K562 (cell line): Measurements from ENCODE around the gene FKBP15. TPM values are rescaled to one million over a fixed set of nuclear protein-coding genes. Genes with fewer than 3 reads are reported as not detected.

Experiments used
- ELF2 ChIP-seq: fragments of 250-450 bp; sonication (Bioruptor Pico); IDR thresholded peaks from 2 replicates; pipeline ENCODE4 v1.5.0; 2021; ENCODE audit warnings: mild to moderate bottlenecking
- ESRRB ChIP-seq: fragments of 250-450 bp; sonication (Bioruptor Pico); IDR thresholded peaks from 2 replicates; pipeline ENCODE4 v1.5.0; 2020; ENCODE audit warnings: mild to moderate bottlenecking, moderate library complexity, borderline replicate concordance
- GATA2 ChIP-seq: sonication (generic); formaldehyde crosslinking; IDR thresholded peaks from 2 replicates; pipeline ENCODE4 v1.4.0; 2020; ENCODE audit warnings: mild to moderate bottlenecking, missing genetic modification reagents
- GATAD2A ChIP-seq: fragments of 450-650 bp; IDR thresholded peaks from 2 replicates; pipeline ENCODE4 v1.6.1; 2017
- JUNB ChIP-seq: fragments of 450-650 bp; formaldehyde crosslinking; conservative IDR thresholded peaks from 2 replicates; pipeline ENCODE4 v1.4.0; 2020; ENCODE audit warnings: mild to moderate bottlenecking
- MCM5 ChIP-seq: fragments of 450-650 bp; IDR thresholded peaks from 2 replicates; pipeline ENCODE4 v1.6.1; 2016; ENCODE audit warnings: low read depth
- MCM7 ChIP-seq, 2 experiments: fragments of 450-650 bp; IDR thresholded peaks; 2 replicates each; pipeline ENCODE4 v1.6.1; 2016 to 2018
- NCOA1 ChIP-seq: fragments of 450-650 bp; IDR thresholded peaks from 2 replicates; pipeline ENCODE4 v1.6.1; 2016; ENCODE audit warnings: low read depth
- PURB ChIP-seq: sonication (generic); formaldehyde crosslinking; IDR thresholded peaks from 2 replicates; pipeline ENCODE4 v1.9.0; 2021; ENCODE audit warnings: low read depth, mild to moderate bottlenecking, missing genetic modification reagents
- RHOXF2B ChIP-seq: fragments of 250-450 bp; sonication (Bioruptor Pico); conservative IDR thresholded peaks from 2 replicates; pipeline ENCODE4 v1.5.1; 2021
- SP2 ChIP-seq: IDR thresholded peaks from 2 replicates; pipeline ENCODE4 v1.6.1; 2011; ENCODE audit warnings: mild to moderate bottlenecking, low read depth, low read length, moderate library complexity; ENCODE audit not compliant: poor library complexity, severe bottlenecking; ENCODE audit errors: extremely low read depth
- ZBED1 ChIP-seq: IDR thresholded peaks from 2 replicates; pipeline ENCODE4 v1.6.1; 2014
- ZMIZ1 ChIP-seq, 2 experiments: fragments of 150-350 bp in 1 of 2; IDR thresholded peaks; 2 replicates each; pipeline ENCODE4 v1.6.1; 2012 to 2016; ENCODE audit warnings: low read depth in 2 of 2, low read length in 2 of 2, mild to moderate bottlenecking in 1 of 2, moderate library complexity in 1 of 2
- ZZZ3 ChIP-seq: fragments of 450-650 bp; IDR thresholded peaks from 2 replicates; pipeline ENCODE4 v1.6.1; 2016; ENCODE audit warnings: antibody characterized with exemption, mild to moderate bottlenecking, moderate library complexity
- polyA plus RNA-seq, 8 experiments: library from polyadenylated mRNA; depleted of rRNA in 4 of 8; stranded (reverse) in 5 of 8; unstranded in 3 of 8; fragments of >200 nt; fragmentation: Nextera tagmentation in 2 of 8; fragmentation: Illumina TruSeq in 1 of 8; extraction: Ambion mirVana in 2 of 8; extraction: Trizol in 1 of 8; gene quantifications; 2 replicates each; pipeline versions ENCODE4 v1.2.1 to v1.2.3, GENCODE V29; 2011 to 2014; ENCODE audit warnings: inconsistent platforms in 1 of 8, missing spikeins in 1 of 8
- total RNA-seq, 7 experiments: library from RNA; depleted of rRNA in 6 of 7; stranded (reverse); fragments of >200 nt in 6 of 7; fragmentation: Illumina TruSeq in 2 of 7; extraction: Trizol in 2 of 7; gene quantifications; 2 replicates each; pipeline versions ENCODE4 v1.2.1 to v1.2.3, GENCODE V29; 2011 to 2021; ENCODE audit warnings: low replicate concordance in 1 of 7
- TF ChIP-seq, protein P1 (sequence below): sonication (generic); formaldehyde crosslinking; IDR thresholded peaks from 2 replicates; pipeline ENCODE4 v1.8.1; 2023; ENCODE audit warnings: missing genetic modification reagents, mild to moderate bottlenecking, borderline replicate concordance
- TF ChIP-seq, protein P2 (sequence below): fragments of 250-450 bp; sonication (Bioruptor Pico); IDR thresholded peaks from 2 replicates; pipeline ENCODE4 v1.8.0; 2021; ENCODE audit warnings: mild to moderate bottlenecking, moderate library complexity

FKBP15 gene
- total and polyA plus RNA-seq, 9 of the 15 experiments (the other 6 are each of a cell fraction or from before 2014, with no cell fraction given): 8.7 to 38.0 (median 18.9) TPM

GRCh38 chr9:113150670-113151611, 70.1 kb downstream of the FKBP15 start, which contains the start of gene SLC31A2 (continued):
- TF ChIP-seq, protein P1, sequence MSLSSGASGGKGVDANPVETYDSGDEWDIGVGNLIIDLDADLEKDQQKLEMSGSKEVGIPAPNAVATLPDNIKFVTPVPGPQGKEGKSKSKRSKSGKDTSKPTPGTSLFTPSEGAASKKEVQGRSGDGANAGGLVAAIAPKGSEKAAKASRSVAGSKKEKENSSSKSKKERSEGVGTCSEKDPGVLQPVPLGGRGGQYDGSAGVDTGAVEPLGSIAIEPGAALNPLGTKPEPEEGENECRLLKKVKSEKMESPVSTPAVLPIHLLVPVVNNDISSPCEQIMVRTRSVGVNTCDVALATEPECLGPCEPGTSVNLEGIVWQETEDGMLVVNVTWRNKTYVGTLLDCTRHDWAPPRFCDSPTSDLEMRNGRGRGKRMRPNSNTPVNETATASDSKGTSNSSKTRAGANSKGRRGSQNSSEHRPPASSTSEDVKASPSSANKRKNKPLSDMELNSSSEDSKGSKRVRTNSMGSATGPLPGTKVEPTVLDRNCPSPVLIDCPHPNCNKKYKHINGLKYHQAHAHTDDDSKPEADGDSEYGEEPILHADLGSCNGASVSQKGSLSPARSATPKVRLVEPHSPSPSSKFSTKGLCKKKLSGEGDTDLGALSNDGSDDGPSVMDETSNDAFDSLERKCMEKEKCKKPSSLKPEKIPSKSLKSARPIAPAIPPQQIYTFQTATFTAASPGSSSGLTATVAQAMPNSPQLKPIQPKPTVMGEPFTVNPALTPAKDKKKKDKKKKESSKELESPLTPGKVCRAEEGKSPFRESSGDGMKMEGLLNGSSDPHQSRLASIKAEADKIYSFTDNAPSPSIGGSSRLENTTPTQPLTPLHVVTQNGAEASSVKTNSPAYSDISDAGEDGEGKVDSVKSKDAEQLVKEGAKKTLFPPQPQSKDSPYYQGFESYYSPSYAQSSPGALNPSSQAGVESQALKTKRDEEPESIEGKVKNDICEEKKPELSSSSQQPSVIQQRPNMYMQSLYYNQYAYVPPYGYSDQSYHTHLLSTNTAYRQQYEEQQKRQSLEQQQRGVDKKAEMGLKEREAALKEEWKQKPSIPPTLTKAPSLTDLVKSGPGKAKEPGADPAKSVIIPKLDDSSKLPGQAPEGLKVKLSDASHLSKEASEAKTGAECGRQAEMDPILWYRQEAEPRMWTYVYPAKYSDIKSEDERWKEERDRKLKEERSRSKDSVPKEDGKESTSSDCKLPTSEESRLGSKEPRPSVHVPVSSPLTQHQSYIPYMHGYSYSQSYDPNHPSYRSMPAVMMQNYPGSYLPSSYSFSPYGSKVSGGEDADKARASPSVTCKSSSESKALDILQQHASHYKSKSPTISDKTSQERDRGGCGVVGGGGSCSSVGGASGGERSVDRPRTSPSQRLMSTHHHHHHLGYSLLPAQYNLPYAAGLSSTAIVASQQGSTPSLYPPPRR (CRISPR knock-in tag): no peak
- TF ChIP-seq MCM7 (IDR thresholded peaks at IDR 0.05) (no peak), RHOXF2B (CRISPR knock-in tag) (no peak), JUNB (no peak), GATAD2A (no peak), MCM5 (no peak), ESRRB (CRISPR knock-in tag) (no peak), SP2 (no peak), GATA2 (no peak), NCOA1 (no peak), ZMIZ1 (IDR thresholded peaks at IDR 0.05; ENCODE audit: low read depth in 2 of 2, low read length in 2 of 2) (no peak), ZZZ3 (no peak), ELF2 (CRISPR knock-in tag) (no peak), PURB (no peak), ZBED1 (no peak)
- TF ChIP-seq, protein P2, sequence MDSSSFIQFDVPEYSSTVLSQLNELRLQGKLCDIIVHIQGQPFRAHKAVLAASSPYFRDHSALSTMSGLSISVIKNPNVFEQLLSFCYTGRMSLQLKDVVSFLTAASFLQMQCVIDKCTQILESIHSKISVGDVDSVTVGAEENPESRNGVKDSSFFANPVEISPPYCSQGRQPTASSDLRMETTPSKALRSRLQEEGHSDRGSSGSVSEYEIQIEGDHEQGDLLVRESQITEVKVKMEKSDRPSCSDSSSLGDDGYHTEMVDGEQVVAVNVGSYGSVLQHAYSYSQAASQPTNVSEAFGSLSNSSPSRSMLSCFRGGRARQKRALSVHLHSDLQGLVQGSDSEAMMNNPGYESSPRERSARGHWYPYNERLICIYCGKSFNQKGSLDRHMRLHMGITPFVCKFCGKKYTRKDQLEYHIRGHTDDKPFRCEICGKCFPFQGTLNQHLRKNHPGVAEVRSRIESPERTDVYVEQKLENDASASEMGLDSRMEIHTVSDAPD (CRISPR knock-in tag): no peak
